Mesendoderm (in vitro differentiated cells): ENCODE results near the gene BTBD10.

Experiments used
- DNase-seq: peaks from one replicate; pipeline ENCODE4 v3.0.0; 2013
- H2AK5ac ChIP-seq: 2 replicates; pipeline ENCODE4 v1.6.1; 2013; ENCODE audit warnings: low read length, inconsistent platforms
- H2BK120ac ChIP-seq: 2 replicates; pipeline ENCODE4 v1.6.1; 2013; ENCODE audit warnings: low read depth, mild to moderate bottlenecking, low read length, moderate library complexity, mixed read lengths
- H2BK15ac ChIP-seq: replicated peaks from 2 replicates; pipeline ENCODE4 v1.6.1; 2013; ENCODE audit warnings: low read depth, mild to moderate bottlenecking, moderate library complexity
- H2BK5ac ChIP-seq: 2 replicates; pipeline ENCODE4 v1.6.1; 2013; ENCODE audit warnings: low read length, inconsistent platforms
- H3K18ac ChIP-seq: 2 replicates; pipeline ENCODE4 v1.6.1; 2013; ENCODE audit warnings: mild to moderate bottlenecking, low read length, mixed read lengths
- H3K23ac ChIP-seq: one replicate; pipeline ENCODE4 v1.6.1; 2013; ENCODE audit warnings: low read length
- H3K27ac ChIP-seq: 2 replicates; pipeline ENCODE4 v1.5.1; 2013; ENCODE audit warnings: low read depth, mild to moderate bottlenecking, inconsistent platforms, low read length, moderate library complexity
- H3K27me3 ChIP-seq: 2 replicates; pipeline ENCODE4 v1.6.1; 2013; ENCODE audit warnings: low read length, control low read depth, mild to moderate bottlenecking, inconsistent platforms; ENCODE audit not compliant: insufficient read depth, poor library complexity
- H3K36me3 ChIP-seq: 2 replicates; pipeline ENCODE4 v1.6.1; 2013; ENCODE audit warnings: low read length, inconsistent platforms; ENCODE audit not compliant: control insufficient read depth, insufficient read depth
- H3K4ac ChIP-seq: one replicate; pipeline ENCODE4 v1.6.1; 2013; ENCODE audit warnings: low read depth, mild to moderate bottlenecking, low read length, moderate library complexity
- H3K4me1 ChIP-seq: 2 replicates; pipeline ENCODE4 v1.6.1; 2013; ENCODE audit warnings: low read depth, low read length, inconsistent platforms; ENCODE audit not compliant: control insufficient read depth
- H3K4me2 ChIP-seq: 2 replicates; pipeline ENCODE4 v1.6.1; 2013; ENCODE audit warnings: low read length
- H3K4me3 ChIP-seq: 2 replicates; pipeline ENCODE4 v1.5.1; 2013; ENCODE audit warnings: mild to moderate bottlenecking, low read length
- H3K56ac ChIP-seq: one replicate; pipeline ENCODE4 v1.6.1; 2013; ENCODE audit warnings: low read length
- H3K79me1 ChIP-seq: 2 replicates; pipeline ENCODE4 v1.6.1; 2013; ENCODE audit warnings: low read length, inconsistent platforms
- H3K79me2 ChIP-seq: 2 replicates; pipeline ENCODE4 v1.6.1; 2013; ENCODE audit warnings: mild to moderate bottlenecking, low read length; ENCODE audit not compliant: control insufficient read depth, insufficient read depth
- H3K9ac ChIP-seq: 2 replicates; pipeline ENCODE4 v1.6.1; 2013; ENCODE audit warnings: low read length, inconsistent platforms
- H4K5ac ChIP-seq: one replicate; pipeline ENCODE4 v1.6.1; 2013; ENCODE audit warnings: low read length
- H4K8ac ChIP-seq: one replicate; pipeline ENCODE4 v1.6.1; 2013; ENCODE audit warnings: low read depth, mild to moderate bottlenecking, control low read depth, low read length, moderate library complexity
- whole genome bisulfite sequencing: extraction: QIAGEN DNeasy Blood & Tissue Kit; methylation state at CpG from one replicate; pipeline ENCODE4 v1.1.7; 2013; ENCODE audit warnings: low lambda C conversion rate, missing lambda C conversion rate; ENCODE audit not compliant: insufficient coverage; ENCODE audit errors: extremely low coverage; 5-methylcytosine and 5-hydroxymethylcytosine counted together

BTBD10 gene

DNA sequence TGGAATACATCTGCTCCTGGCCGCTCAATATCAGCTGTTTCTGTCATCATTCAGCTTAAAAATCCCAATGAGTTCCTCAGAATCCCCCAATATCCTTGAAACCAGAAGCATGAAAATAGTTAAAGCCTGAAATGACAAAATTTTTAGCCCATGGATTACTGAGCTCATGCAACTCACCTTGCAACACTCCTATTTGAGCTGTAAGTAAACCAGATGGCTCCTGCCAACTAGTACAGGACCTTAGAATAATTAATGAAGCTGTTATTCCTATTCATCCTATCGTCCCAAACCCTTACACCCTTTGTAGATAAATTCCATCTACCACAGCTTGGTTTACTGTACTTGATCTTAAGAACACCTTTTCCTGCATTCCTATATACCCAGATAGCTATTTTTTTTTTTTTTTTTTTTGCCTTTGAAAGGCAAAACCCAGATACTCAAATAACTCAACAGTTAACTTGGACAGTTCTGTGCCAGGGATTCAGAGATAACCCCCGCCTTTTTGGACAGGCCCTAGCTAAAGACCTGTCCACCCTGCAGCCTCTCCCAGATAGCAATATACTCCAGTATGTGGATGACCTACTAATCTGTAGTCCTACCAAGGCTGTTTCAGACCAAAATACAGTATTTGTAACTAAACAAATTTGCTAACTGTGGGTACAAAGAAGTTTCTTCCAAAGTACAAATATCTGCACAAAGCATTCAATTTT lies 10.1 kb upstream of the BTBD10 start:
- Histone ChIP-seq H2BK15ac (no peak overlapping the region), H2BK120ac (no peak overlapping the region), H3K9ac (no peak overlapping the region), H3K18ac (no peak overlapping the region), H3K23ac (no peak overlapping the region), H3K27ac (no peak overlapping the region), H3K4me2 (no peak overlapping the region), H3K56ac (no peak overlapping the region), H3K27me3 (no peaks in the 10 kb centered on the region), H2BK5ac (no peak overlapping the region), H4K5ac (no peak overlapping the region), H3K4me1 (peaks cover 6% of the 10 kb centered on the region), H4K8ac (no peak overlapping the region), H3K36me3 (no peaks in the 10 kb centered on the region), H3K4me3 (no peak overlapping the region), H2AK5ac (no peak overlapping the region), H3K79me2 (no peaks in the 10 kb centered on the region), H3K79me1 (no peaks in the 10 kb centered on the region), H3K4ac (no peak overlapping the region)
- DNase-seq, result no peak
- no CpG with 5 or more reads among the region's 3 CpGs for WGBS

DNA sequence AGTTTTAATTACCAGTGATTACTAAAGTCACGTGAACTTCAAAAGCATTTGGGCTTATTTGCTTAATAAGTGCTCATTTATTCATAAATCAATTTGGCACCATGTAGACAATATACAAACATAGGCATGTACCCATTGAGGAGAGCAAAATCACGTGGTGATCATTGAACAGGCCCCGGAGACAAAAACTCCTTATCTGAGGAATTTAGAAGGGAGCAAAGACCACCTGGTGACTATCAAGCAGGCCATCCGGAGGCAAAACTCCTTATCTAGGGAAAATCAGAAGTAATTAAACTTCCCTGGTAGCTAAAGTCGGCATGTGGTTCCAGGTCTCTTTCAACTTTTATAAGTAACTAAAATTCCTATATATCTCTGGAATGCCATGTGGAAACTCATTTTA lies 5.7 kb upstream of the BTBD10 start:
- H4K8ac ChIP-seq, result no peak overlapping the region
- no peaks in the 10 kb centered on the region for H3K79me1 ChIP-seq
- H3K4me2 ChIP-seq, result no peak overlapping the region
- H2BK120ac ChIP-seq, result no peak overlapping the region
- no peaks in the 10 kb centered on the region for H3K79me2 ChIP-seq
- H3K36me3 ChIP-seq, result no peaks in the 10 kb centered on the region
- H3K18ac ChIP-seq, result no peak overlapping the region
- DNase-seq, result peak; percentile 81
- no peak overlapping the region for H3K23ac ChIP-seq
- H3K56ac ChIP-seq, result peak overlapping the region; percentile 73
- H2BK5ac ChIP-seq, result peak overlapping the region; percentile 92
- H3K27ac ChIP-seq, result peak overlapping the region; percentile 73
- H4K5ac ChIP-seq, result peak overlapping the region; percentile 50
- H3K27me3 ChIP-seq, result no peaks in the 10 kb centered on the region
- peaks cover 9% of the 10 kb centered on the region for H3K4me1 ChIP-seq
- no peak overlapping the region for H2AK5ac ChIP-seq
- H3K4me3 ChIP-seq, result no peak overlapping the region
- no peak overlapping the region for H3K4ac ChIP-seq
- no CpG with 5 or more reads among the region's 5 CpGs for WGBS
- H3K9ac ChIP-seq, result no peak overlapping the region
- no peak overlapping the region for H2BK15ac ChIP-seq

DNA sequence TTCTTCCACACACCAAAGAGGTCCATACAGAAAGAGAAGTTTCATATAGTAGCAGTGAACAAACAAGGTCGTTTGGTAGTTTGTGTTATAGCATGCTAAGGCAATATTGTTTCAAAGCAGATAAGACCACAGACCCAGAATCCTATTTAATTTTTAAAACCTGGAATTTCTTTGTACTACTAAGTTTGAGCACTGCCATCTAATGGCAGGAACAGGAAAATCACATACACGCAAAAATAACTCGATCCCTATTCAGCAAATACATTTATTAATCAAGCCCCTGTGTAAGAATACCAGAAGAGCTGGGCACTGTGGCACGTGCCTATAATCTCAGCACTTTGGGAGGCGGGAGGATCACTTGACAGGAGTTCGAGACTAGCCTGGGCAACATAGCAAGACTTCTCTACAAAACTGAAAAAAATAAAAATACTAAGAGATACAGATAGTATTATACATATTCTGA lies 2.9 kb upstream of the BTBD10 start:
- no peak for DNase-seq
- Histone ChIP-seq H2AK5ac (no peak overlapping the region), H3K4me1 (peaks cover 9% of the 10 kb centered on the region), H2BK120ac (no peak overlapping the region), H3K79me1 (no peaks in the 10 kb centered on the region), H4K5ac (no peak overlapping the region), H3K27ac (no peak overlapping the region), H3K36me3 (no peaks in the 10 kb centered on the region), H3K23ac (no peak overlapping the region), H2BK15ac (no peak overlapping the region), H2BK5ac (no peak overlapping the region), H4K8ac (no peak overlapping the region), H3K56ac (no peak overlapping the region), H3K4me2 (no peak overlapping the region), H3K18ac (no peak overlapping the region), H3K4me3 (no peak overlapping the region), H3K9ac (no peak overlapping the region), H3K27me3 (no peaks in the 10 kb centered on the region), H3K4ac (no peak overlapping the region), H3K79me2 (peaks cover 2% of the 10 kb centered on the region)
- WGBS, result no CpG with 5 or more reads among the region's 6 CpGs

DNA sequence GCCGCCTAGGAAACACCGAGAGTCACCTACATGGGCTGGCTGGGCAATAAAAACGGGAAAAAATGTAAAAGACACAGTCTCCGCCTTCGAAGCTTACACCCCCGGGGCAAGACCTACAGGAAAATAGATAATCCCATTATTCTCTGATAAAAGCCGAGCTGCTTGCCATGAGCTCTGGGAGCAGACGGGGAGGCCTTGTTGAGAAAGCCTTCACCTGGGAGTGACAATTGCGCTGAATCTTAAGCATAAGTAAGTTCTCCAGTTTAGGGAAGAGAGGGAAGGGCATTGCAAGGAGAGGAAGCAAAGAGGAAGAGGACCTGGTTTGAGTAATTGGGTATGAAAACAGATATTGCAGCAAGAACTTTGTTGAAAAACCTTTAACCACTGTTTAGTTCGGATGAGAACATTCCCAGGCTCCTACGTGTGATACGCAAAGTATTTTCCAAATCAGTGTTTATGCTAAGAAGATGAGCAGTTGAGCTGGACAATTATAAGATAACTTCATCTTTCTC lies 813 bp upstream of the BTBD10 start:
- H3K9ac ChIP-seq, result peak overlapping the region; percentile 80
- H3K27me3 ChIP-seq, result no peaks in the 10 kb centered on the region
- H3K4me1 ChIP-seq, result peaks cover 2% of the 10 kb centered on the region
- no peak overlapping the region for H2BK15ac ChIP-seq
- H3K4ac ChIP-seq, result no peak overlapping the region
- peak overlapping the region; percentile 70 for H4K8ac ChIP-seq
- H2AK5ac ChIP-seq, result no peak overlapping the region
- no peak overlapping the region for H3K23ac ChIP-seq
- H3K27ac ChIP-seq, result peak overlapping the region; percentile 94
- H3K56ac ChIP-seq, result peak overlapping the region; percentile 80
- no peaks in the 10 kb centered on the region for H3K36me3 ChIP-seq
- no CpG with 5 or more reads among the region's 12 CpGs for WGBS
- H3K79me1 ChIP-seq, result no peaks in the 10 kb centered on the region
- peak overlapping the region; percentile 39 for H3K4me3 ChIP-seq
- H3K4me2 ChIP-seq, result peak overlapping the region; percentile 93
- DNase-seq, result peak; percentile 82
- H2BK120ac ChIP-seq, result no peak overlapping the region
- no peak overlapping the region for H2BK5ac ChIP-seq
- peak overlapping the region; percentile 94 for H3K18ac ChIP-seq
- H4K5ac ChIP-seq, result peak overlapping the region; percentile 84
- peaks cover 7% of the 10 kb centered on the region for H3K79me2 ChIP-seq

DNA sequence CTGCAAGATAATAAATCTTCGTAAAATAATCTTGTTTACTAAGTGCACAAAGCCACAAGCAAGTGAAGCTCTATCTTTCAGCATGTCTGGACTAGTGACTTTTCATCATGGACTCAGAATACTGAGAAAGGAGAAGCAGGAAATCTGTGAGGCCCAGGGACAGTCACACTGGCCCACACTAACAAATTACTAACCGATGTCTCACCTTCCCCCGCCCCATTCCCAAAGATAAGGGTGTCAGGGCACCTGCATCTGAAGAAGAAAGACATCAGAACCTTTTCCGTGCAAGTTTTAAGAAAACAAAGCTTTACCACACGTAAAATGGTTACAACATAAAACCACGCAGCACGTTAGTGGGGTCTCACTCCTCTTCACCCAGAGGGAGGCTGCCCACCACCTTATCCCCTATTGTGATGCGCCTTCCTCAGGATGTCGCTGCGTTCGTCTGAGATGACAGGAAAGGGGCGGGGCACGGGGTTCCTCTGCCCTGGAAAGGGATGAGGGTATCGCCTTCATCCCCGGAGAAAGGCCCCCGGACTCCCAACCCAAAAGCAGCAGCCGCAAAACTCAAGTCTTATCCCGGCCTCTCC lies 616 bp downstream of the BTBD10 start:
- no peak overlapping the region for H2BK15ac ChIP-seq
- no peaks in the 10 kb centered on the region for H3K79me1 ChIP-seq
- no peak overlapping the region for H3K23ac ChIP-seq
- no peak overlapping the region for H3K4ac ChIP-seq
- no CpG with 5 or more reads among the region's 18 CpGs for WGBS
- peak overlapping the region; percentile 66 for H3K18ac ChIP-seq
- peak overlapping the region; percentile 35 for H3K4me2 ChIP-seq
- H3K4me3 ChIP-seq, result peak overlapping the region; percentile 86
- no peaks in the 10 kb centered on the region for H3K36me3 ChIP-seq
- H2AK5ac ChIP-seq, result no peak overlapping the region
- no peak overlapping the region for H2BK120ac ChIP-seq
- H3K56ac ChIP-seq, result peak overlapping the region; percentile 92
- no peaks in the 10 kb centered on the region for H3K27me3 ChIP-seq
- no peak overlapping the region for H4K8ac ChIP-seq
- peaks cover 2% of the 10 kb centered on the region for H3K4me1 ChIP-seq
- peak overlapping the region; percentile 82 for H3K9ac ChIP-seq
- H3K79me2 ChIP-seq, result peaks cover 7% of the 10 kb centered on the region
- H2BK5ac ChIP-seq, result no peak overlapping the region
- peak; percentile 92 for DNase-seq
- H4K5ac ChIP-seq, result no peak overlapping the region
- peak overlapping the region; percentile 72 for H3K27ac ChIP-seq
